Loucy (cell line): ENCODE results near the gene SBF2.

Experiments used
- EZH2phosphoT487 ChIP-seq: fragments of 200-600 bp; IDR thresholded peaks from 2 replicates; pipeline ENCODE4 v1.6.1; 2018; ENCODE audit warnings: antibody characterized with exemption, mild to moderate bottlenecking, moderate library complexity, borderline replicate concordance
- TF ChIP-seq, protein P1 (sequence below): fragments of 200-600 bp; sonication (generic); conservative IDR thresholded peaks from 2 replicates; pipeline ENCODE4 v1.5.1; 2014; ENCODE audit warnings: mild to moderate bottlenecking, antibody characterized with exemption, low read length

DNA sequence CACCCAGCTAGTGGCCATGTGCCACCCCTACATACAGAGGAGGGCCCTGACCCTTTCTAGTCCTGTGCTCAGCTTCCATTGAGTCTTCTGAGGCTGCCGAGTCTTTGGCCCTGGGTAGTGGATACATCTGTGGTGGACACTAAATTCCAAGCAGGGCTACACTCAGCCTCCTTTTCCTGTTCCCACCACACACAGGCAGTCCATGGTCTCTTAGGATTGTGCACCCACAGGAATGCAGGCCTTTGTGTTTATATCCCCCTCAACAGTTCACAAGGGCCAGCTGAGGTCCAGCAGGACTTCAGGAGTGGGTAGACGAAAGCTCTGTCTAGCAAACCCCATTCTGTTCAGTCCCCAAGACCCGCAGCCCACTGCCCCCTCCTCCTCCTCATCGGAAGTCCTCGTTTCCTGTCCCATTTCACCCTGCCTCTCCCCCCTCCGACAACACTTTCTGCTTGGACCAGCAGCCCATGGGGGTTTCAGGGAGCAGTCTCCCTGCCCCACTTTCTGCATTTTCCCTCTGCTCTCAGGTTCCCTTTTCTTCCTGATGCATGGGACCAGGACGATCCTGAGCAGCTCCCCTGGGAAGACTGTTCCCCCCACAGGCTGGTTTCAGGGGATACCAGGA lies 538.3 kb downstream of the SBF2 start:
- TF ChIP-seq, protein P1, sequence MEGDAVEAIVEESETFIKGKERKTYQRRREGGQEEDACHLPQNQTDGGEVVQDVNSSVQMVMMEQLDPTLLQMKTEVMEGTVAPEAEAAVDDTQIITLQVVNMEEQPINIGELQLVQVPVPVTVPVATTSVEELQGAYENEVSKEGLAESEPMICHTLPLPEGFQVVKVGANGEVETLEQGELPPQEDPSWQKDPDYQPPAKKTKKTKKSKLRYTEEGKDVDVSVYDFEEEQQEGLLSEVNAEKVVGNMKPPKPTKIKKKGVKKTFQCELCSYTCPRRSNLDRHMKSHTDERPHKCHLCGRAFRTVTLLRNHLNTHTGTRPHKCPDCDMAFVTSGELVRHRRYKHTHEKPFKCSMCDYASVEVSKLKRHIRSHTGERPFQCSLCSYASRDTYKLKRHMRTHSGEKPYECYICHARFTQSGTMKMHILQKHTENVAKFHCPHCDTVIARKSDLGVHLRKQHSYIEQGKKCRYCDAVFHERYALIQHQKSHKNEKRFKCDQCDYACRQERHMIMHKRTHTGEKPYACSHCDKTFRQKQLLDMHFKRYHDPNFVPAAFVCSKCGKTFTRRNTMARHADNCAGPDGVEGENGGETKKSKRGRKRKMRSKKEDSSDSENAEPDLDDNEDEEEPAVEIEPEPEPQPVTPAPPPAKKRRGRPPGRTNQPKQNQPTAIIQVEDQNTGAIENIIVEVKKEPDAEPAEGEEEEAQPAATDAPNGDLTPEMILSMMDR: no peak
- TF ChIP-seq EZH2phosphoT487: no peak
